ENCODE measurements around the gene TXNL1.
"Not testable (repeated sequence)": the region's sequence is repeated elsewhere in the genome, so short reads cannot be mapped to it uniquely, and the experiment has no call there.

Gene TXNL1

GRCh38 chr18:56638232-56639103, at the start of gene TXNL1:
Gene TXNL1, minus strand, starts transcription at chr18:56638592. Its CDS starts 152 bp downstream, at chr18:56638440.
- DNase-seq = peak; percentile 92

GRCh38 chr18:56684277-56684676, 45.9 kb upstream of the TXNL1 start:
- no peak for DNase-seq

GRCh38 chr18:56678836-56679565, 40.6 kb upstream of the TXNL1 start:
- DNase-seq = no peak

- no peak for DNase-seq
Observed at GRCh38 chr18:56676639-56677038, 38.2 kb upstream of the TXNL1 start.

- DNase-seq = no peak
Observed at GRCh38 chr18:56672981-56673380, 34.6 kb upstream of the TXNL1 start.

GRCh38 chr18:56672391-56672790, 34.0 kb upstream of the TXNL1 start:
- no peak for DNase-seq

- DNase-seq = no peak
Observed at GRCh38 chr18:56662902-56663301, 24.5 kb upstream of the TXNL1 start.

GRCh38 chr18:56662502-56662901, 24.1 kb upstream of the TXNL1 start:
- DNase-seq = no peak

- DNase-seq = no peak
Observed at GRCh38 chr18:56662063-56662408, 23.6 kb upstream of the TXNL1 start.

GRCh38 chr18:56661360-56662062, 23.1 kb upstream of the TXNL1 start:
- no peak for DNase-seq

- DNase-seq = no peak
Observed at GRCh38 chr18:56660655-56661054, 22.3 kb upstream of the TXNL1 start.

GRCh38 chr18:56659111-56659510, 20.7 kb upstream of the TXNL1 start:
- DNase-seq = no peak

GRCh38 chr18:56658261-56658660, 19.9 kb upstream of the TXNL1 start:
- no peak for DNase-seq

GRCh38 chr18:56654280-56654679, 15.9 kb upstream of the TXNL1 start:
- not testable (repeated sequence) for DNase-seq

- DNase-seq = no peak
Observed at GRCh38 chr18:56652802-56653201, 14.4 kb upstream of the TXNL1 start.

GRCh38 chr18:56651771-56652092, 13.3 kb upstream of the TXNL1 start:
- no peak for DNase-seq

- peak; percentile 77 for DNase-seq
Observed at GRCh38 chr18:56650944-56651770, 12.8 kb upstream of the TXNL1 start, which contains the start of gene WDR7. Gene WDR7, plus strand, starts transcription at chr18:56651359. Its CDS starts 21,157 bp downstream, at chr18:56672516.

GRCh38 chr18:56649996-56650395, 11.6 kb upstream of the TXNL1 start:
- no peak for DNase-seq

- DNase-seq = no peak
Observed at GRCh38 chr18:56647951-56648893, 9.8 kb upstream of the TXNL1 start.

GRCh38 chr18:56647071-56647470, 8.7 kb upstream of the TXNL1 start:
- no peak for DNase-seq

- no peak for DNase-seq
Observed at GRCh38 chr18:56645415-56646016, 7.1 kb upstream of the TXNL1 start.

Data from KG1 (cell line).